Stimulated activated CD8-positive, alpha-beta memory T cell treated with anti-CD3 and anti-CD28 coated beads, Interleukin-12 subunit alpha, Interleukin-12 subunit beta, amount 100 ng/mL, for 24 hours (primary cell): ENCODE data around the gene SCN2B.
"Not testable (repeated sequence)": the region's sequence is repeated elsewhere in the genome, so short reads cannot be mapped to it uniquely, and the experiment has no call there.

Experiments
- DNase-seq: peaks from one replicate; pipeline ENCODE4 v3.0.0-alpha.2; 2020; ENCODE audit errors: extremely low read depth

Gene SCN2B

DNA sequence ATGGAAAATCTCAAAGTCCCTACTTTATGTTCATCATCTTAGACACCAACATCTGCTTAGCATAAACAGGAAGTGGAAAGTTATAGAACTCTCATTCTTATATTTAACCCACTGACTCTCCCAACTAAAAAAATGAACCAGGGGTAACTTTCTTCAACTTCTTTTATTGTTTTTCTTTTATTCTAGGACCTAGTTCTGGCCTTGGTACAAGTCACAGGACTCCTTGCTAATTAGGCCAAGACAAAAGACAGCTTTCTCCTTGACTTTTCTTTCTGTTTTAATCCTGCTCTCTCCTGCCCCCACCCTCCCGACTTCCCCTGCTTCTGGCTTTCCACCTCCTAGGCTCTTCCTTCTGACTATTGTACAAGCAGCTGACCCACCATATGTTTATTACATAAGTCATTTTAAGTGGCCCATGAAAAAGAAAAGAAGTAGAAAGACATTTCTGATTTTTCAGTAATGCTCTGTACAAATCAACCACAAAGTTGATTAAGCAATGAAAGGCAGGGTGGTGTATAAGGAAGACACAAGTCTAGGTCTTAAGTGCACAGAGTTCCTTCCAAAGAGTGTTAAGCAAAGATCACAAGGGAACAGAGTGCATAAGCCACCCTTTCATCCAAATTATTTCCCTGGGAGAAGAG is 30.1 kb upstream of the SCN2B start:
- no peak for DNase-seq

DNA sequence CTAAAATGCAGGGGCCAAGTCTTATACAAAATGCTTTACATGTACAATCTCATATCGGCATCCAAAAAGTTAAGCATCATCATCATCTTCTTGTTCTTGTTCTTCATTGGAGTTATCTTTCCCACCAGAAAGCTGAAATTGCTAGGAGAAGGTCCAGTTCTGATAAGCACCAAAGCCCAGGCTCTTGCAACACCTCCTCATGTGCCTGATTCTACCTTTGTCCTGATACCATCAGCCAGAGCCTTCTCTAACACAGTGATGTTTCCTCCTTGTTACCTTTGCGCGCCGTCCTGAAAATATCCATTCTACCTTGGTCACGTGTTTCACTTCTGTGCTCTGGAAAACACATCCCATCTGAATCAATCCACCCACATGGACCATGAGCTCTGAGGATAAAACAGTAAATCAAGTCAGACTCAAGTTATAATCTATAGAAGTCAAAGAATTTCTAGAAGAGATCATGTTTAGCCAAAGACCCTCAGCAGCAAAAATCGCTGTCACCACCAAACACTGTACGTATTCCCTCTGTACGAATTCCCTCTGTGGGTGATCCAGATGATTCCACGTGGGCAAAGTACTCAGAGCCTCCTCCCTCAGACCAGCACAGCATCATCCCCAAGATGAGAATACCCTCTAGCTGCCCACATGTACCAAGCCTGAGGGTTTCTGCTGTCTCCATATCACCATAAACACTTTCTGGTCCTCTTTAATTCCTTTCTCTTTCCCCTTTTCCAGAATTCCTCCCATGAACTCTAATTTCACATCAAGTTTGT is 29.4 kb upstream of the SCN2B start:
- DNase-seq: no peak

GRCh38 chr11:118202599-118203422 is 26.4 kb upstream of the SCN2B start:
- DNase-seq: no peak

DNA sequence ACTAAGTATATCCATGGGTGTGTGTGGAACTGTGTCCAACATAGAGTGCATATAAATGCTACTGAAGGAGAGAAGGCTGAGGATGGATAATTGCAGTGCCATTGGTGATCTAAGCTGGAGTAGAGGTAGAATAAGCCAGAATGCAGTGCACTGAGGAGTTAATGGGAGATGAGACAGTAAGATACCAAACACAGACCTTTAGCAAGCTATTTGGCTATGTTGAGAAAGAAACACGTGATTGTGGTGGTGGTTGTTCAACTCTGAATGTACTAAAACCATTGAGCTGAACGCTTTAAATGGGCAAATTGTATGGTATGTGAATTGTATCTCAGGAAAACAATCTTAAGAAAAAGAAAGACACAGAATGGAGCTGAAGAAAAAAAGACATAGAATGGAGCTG is 25.5 kb upstream of the SCN2B start:
- no peak for DNase-seq

DNA sequence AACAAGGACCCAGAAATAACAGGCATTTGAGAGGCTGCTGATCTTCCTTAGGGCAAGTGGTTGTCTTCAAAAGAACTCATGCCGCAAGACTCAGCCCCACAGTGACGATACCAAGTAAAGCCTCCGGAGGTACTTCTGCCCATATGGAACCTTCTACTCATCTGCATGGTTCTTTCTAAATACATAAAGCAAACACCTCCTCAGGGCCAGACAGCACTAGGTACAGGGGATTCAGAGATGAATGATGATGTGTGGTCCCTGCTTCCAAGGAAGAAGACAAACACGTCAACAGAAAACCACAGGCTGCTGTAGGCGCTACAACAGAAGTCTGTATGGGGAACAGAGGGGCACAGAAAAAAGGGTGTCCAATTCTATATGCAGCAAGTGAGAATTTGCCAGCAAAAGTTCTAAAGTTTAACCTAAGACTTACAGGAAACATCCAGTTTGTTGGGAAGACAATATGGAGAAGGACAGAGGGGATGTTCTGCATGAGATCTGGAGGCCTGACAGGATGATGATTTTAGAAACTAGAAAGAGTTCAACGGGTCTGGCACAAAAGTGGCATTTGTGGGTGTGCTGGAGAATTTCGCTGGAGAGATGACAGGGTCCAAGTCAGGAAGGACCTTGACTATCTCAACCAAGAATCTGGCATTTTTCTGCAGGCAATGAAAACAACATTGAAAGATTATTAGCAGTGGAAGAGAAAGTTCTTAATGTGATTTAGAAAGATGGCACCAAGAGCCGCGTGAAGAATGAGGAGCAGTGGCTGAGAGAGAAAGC is 24.7 kb upstream of the SCN2B start:
- DNase-seq: no peak

DNA sequence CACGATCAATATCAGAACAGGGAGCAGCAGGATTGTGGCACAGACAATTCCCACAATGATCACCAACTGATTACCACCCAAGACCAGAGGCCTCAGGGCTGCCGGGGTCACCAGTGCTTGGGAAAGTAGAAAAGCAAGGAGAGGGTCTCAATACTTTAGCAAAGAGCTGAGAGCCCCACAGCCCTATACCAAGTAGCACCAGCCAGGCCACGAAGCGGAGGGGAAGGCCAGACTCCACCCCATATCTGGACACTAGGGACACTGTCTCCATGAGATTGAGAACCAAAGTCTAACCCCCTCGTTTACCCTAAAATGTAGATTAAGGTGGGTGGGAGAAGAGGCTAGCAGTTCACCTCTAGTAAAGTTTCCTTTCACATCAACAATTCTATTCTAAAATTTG is 24.1 kb upstream of the SCN2B start:
- DNase-seq: no peak

GRCh38 chr11:118199135-118199534 is 22.7 kb upstream of the SCN2B start:
- no peak for DNase-seq

DNA sequence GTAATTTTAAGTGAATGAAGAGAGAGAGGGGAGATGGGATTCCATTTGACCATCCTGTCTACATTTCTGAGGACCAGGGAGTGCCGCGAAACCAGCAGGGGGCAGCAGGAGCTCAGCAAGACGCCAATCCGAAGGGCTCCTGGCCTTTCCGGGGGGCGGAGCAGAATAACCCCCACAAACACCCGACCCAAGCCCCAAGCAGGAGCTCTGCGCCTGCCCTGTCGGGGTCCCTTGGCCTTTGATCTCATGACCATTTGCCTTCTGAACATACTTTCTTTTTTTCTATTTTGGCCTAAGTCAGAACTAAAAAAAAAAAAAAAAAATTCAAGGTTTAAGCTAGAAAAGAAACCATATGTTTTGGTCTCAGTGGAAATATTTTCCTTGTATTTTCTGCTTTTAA is 21.9 kb upstream of the SCN2B start:
- DNase-seq: peak; percentile 71

DNA sequence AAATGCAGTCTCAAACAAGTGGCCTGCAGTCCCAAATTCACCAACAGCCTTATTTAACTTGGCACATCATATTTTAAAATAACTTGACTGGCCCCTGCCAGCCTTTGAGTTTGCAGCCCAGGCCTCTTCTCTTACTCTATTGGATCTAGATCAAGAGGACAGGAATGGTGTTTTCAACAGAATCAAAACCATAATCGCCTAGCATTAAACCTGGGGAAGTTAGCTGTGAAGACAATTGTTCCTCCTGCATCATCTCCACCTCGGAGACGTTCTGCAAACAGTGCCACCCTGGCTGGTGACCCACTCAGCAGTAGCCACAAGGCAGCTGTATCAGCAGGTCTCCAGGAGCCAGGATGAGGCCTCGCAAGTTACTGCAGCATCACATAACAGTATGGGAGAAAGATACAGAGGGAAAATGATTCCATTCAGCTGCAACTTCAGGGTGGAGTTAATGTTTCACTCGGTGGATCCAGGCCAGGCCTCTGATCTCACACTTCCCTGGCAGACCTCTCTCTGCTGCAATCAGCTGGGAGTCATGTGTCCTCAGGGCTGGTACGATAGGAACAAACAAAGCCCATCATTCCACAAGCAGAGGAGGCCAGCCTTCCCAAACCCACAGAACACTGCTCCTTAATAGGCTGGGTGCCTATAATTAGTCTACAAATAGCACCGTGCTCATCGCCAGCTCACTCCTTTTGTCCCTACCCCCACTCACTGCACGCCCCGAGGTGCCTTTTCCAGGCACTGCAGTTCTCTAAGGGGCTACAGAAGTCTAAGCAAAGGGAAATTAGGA is 18.6 kb upstream of the SCN2B start:
- DNase-seq: no peak

DNA sequence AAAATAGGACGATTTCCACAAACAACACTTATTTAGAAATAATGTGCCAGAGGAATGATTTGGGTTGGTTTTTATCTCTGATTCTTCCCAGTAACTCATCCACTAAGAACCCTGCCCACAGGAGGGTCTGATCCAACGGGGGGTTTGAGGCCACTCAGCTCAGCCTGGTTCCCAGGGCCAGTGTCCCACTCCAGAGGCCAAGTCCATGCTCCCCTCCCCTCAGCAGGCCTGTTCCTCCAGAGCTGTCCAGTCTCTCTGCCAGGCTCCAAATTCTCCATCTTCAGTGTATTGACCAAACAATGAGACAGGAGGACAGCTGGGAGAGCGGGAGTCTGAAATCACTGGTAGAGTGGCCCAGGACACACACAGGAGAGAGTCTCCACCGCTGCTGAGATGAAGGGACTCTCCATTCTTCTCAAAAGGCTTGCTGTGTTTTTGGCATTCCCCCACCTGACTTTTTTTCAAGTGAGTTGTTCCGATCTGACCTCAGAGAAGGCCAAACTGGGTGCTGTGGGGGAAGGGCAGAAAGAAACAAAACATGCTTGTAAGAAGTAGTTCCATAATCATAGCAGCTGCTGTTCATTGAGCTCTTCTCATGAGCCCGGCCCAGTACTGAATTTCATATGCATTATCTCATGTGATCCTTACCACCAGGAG is 17.6 kb upstream of the SCN2B start:
- DNase-seq: no peak

DNA sequence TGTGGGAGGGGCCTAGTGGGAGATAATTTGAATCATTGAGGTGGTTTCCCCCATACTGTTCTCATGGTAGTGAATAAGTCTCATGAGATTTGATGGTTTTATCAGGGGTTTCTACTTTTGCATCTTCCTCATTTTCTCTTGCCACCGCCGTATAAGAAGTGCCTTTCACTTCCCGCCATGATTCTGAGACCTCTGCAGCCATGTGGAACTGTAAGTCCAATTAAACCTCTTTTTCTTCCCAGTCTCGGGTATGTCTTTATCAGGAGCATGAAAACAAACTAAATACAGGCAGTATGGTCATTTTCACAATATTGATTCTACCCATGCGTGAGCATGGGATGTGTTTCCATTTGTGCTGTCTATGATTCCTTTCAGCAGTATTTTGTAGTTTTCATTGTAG is 16.4 kb upstream of the SCN2B start:
- not testable (repeated sequence) for DNase-seq

- not testable (repeated sequence) for DNase-seq
Observed at GRCh38 chr11:118190942-118191506, 14.6 kb upstream of the SCN2B start.

- DNase-seq: no peak
Observed at GRCh38 chr11:118186346-118187107, 10.1 kb upstream of the SCN2B start.

- no peak for DNase-seq
Observed at GRCh38 chr11:118184784-118185579, 8.5 kb upstream of the SCN2B start.

- DNase-seq: not testable (repeated sequence)
Observed at GRCh38 chr11:118183691-118184090, 7.3 kb upstream of the SCN2B start.

DNA sequence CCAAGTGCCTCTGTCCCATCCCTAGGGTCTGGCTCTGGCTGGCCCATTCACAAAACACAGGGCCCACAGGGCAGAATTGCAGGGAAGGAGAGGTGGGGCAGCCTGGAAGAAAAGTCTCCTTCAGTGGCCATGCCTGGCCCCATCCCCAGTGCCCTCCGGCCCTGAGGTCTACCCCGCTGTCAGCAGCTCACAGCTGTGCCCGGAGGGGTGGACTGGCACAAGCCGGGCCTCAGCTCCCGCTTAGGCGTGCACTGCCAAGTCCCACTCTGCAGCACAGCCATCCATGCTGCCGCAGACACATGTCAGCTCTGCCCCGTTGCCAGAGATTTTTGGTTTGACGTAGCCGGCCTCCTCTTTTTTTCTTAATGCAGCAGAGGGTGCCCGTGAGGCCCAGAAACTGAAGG is 3.9 kb upstream of the SCN2B start:
- DNase-seq: no peak

DNA sequence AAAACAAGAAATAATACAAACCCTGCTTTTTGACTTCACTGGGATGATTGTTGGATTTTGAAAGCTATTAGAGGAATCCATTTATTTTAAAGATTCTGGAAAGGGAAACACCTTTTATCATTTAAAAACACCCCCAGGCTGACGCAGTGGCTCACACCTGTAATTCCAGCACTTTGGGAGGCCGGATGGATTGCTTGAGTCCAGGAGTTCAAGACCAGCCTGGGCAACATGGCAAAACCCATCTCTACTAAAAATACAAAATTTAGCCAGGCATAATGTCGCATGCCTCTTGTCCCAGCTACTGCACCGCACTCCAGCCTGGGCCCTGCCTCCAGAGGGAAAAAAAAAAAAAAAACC is 317 bp upstream of the SCN2B start:
- no peak for DNase-seq
